Activated T-cell treated with anti-CD3 and anti-CD28 coated beads, Interleukin-2, amount 50 U/mL, for 1 hour (primary cell): ENCODE measurements around the gene GUCY1B1.
"Not testable (repeated sequence)": the region's sequence is repeated elsewhere in the genome, so short reads cannot be mapped to it uniquely, and the experiment has no call there.

Source experiments
- DNase-seq: peaks from one replicate; pipeline ENCODE4 v3.0.0-alpha.2; 2020

The GUCY1B1 gene

DNA sequence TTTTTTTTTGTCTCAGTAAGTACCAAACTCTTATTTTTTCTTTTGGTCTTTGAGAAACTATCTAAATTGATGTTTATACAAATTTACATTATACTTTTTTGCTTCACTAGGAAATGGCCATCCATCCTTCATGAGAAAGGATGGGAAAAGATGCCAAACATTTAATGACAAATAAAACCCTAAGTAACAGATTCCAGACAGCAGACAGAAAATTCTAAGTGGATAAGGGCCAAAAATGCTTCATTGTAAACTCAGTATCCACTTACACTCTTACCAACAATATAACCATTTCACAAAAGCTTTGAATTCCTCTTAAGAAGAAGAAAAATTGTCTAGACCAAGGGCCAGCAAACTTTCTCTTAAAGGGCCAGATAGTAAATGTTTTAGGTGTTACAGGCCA, 3.5 kb downstream of the GUCY1B1 start:
- no peak for DNase-seq

DNA sequence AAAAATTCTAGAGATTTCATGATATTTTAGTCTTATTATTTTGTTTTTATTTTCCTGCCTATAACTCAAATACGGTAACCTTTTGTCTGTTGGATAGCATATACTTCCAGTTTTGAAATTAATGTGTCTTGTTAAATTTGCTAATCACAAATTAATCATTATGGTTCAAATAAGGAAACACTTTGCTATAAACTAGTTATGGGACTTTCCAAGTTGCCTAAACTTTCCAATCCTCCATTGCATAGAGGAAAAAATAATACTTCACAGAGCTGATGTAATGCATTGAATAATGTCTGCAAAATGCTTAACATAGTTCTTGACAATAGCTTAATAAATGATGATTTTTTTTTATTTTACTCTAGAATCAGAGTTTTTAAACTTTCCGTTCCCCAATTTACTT, 4.7 kb downstream of the GUCY1B1 start:
- no peak for DNase-seq

DNA sequence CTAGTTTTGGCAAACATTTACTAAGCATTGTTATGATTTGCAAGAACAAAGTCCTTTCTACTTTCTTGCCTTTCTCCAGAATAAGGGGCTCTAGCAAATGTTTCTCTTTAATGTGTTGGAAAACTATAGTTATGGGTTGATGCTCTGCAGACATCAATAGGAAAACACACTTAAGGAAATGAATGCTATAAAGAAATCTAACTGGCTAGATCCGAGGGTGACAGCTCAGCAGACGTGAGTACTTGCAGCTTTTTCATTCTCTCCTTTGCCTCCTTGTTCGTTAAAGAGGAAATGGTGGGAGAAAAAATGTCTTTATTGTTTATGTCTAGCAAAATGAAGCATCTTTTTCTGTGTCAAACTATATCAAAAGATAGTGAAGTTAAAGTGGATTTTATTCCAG, 6.3 kb downstream of the GUCY1B1 start:
- no peak for DNase-seq

DNA sequence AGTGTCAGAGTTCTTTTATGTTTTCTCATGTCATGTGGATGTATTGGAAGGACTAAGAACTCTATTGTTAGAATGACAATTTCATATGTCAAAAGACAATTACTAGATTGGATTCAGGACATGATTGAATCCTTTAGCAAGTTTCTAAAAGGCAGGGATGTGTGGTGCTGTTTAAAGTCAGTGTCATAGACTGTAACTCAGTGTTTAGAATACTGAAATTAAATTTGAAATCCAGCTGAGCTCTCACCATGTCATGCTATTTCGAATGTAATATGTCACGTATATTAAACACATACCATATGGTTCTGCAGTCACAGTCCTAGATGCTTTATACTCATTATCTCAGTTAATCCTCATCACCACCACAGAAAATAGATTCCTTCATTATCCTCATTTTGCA, 7.8 kb downstream of the GUCY1B1 start:
- DNase-seq = no peak

DNA sequence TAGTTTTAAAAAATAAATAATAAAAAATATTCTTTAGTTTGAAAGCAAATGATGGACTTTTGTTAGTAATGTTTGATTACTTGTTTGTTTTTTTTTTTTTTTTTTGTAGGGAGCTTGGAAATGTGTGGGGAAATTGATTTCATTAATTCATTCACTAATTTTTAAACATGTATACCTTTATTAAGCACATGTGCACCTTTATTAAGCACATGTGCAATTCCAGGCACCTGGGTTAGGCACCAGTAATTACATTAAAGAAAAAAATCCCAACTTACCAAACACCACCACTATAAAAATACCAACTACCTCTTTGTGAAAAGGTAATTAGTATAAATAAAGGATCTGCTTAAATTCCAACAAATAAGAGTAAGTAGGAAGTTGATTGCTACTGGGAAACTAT, 9.5 kb downstream of the GUCY1B1 start:
- DNase-seq = no peak

DNA sequence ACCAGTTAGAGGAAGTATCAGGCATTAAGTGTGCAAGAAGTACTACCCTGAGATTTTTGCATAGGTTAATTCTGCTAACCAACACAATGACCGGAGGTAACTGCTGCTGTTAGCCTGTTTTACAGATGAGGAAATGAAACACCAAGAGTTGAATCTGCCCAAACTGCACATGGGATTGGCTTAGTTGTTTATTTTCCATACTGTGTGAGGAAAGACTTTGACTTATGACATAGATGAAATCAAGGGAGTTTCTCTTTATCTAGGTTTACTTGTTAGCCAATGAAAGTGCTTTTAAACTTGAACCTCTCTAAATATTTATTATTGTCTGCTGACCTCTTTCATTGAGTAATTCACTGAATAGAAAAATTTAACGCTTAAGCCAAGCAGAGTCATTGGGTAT, 10.3 kb downstream of the GUCY1B1 start:
- no peak for DNase-seq

DNA sequence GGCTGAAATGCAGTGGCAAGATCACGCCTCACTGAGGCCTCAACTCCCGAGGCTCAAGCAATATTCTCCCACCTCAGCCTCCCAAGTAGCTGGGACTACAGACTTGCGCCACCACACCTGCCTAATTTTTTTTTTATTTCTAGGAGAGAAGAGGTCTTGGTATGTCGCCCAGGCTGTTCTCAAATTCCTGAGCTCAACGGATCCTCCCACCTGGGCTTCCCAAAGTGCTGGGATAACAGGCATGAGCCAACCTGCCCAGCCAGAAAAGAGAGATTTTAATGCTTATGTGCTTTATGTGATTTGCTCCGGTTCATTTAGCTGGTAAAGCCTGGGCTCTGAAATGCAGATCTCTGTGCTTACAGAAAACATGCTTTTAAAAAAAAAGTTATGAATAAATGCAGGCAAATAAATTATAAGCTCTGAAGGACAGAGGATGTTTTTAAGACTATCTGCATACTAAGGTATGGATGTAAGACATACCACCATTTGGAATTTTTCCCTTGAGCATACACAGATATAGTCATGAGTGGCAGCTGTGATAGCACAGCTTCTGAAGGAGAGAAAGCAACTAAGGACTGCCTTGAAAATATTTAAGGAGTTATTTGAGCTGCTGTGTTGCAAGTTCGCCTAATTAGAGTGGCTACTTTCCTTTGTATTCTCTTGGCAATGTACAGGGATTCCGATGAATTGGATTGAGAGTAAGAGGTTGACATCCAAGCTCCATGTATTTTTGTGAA, 13.8 kb downstream of the GUCY1B1 start:
- DNase-seq = no peak

DNA sequence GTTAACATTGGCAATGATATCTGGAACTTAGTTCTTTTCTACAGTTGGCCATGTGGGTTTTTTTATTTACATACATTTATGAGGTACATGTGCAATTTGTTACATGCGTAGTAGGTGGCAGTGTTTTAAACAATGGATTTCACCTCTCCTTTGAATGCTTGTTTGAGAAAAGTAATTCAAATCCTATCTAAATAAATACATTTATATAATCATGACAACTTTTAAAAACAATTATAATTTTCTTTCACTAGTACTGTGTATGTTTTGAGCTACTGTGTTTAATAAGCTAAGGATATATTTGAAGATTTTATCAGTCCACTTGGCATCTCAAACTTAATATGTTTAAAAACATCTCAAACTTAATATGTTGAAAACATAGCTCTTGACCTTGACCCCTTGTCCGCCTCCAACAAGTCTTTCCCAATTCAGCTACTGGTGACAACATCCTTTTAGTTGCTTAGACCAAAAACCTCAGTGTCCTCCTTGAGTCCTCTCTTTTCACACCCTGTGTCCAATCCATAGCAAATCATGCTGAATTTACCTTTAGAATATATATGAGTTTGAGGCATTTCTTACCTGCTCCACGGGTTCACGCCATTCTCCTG, 14.5 kb downstream of the GUCY1B1 start:
- no peak for DNase-seq

DNA sequence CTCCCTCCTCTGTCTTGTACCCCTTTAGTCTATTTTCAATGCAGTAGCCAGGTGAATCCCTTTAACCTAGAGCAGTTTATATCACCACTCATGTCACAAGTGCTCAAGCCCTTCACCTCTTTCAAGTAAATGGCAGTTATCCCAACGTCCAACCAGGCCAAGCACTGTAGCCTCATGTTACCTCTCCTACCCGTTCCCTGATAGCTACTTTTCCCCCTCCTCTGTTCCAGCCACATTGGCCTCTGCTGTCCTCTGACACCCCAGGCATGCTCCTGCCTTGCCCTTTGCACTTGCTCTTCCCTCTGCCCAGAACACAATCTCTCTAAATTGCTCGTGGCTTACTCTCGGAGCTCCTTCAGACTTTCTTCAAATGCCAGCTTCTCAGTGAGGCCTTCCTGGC, 15.2 kb downstream of the GUCY1B1 start:
- DNase-seq = no peak

DNA sequence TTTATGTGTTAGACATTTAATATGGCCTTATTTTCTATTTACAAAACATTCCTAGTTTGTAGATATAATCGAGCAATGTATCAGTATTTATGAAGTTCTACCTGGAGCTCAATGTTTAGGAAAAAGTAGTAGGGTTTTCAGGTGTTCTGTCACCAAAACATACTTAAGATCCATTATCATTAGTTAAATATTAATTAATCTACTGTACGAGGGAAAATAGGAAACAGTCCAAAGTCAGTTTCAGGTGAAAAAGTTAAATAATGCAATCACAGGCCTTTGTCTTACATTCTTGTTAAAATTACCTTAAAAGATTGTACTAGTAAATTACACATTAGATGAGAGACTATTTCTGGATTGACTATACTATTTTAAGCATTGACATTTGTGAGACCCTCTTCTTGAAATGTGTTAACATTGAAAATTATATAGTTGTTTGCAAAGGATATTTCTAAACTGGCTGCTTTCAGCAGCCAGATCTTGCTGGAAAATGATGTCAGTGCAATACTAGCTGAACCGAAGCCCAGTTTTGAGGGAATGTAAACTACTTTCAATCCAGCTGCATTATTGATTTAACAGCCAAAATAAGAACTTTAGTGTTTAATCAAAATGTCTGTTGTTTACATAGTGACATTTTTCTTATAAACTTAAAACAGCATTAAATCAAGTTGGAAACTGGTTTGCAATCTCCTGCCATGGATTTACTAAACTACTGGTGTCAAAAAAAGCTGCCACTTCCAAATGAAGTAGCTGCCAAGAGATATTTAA, 19.3 kb downstream of the GUCY1B1 start:
- no peak for DNase-seq

DNA sequence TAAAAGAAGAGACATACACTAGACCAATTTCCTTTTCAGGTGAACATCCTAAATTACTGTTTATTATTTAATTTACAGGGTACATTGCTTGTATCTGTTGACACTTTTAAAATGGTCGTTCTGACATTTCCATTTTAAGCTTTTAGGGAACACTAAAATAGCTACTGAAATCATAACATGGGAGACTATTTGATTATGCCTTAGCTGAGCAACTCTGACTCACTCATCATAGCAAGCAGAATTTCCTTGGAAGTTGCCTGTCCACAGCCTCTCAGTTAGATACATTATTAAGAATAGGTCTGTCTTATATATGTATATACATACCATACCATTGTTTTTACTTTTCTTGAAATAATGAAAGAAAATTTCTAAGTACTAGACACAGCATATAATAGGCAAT, 22.0 kb downstream of the GUCY1B1 start:
- no peak for DNase-seq

DNA sequence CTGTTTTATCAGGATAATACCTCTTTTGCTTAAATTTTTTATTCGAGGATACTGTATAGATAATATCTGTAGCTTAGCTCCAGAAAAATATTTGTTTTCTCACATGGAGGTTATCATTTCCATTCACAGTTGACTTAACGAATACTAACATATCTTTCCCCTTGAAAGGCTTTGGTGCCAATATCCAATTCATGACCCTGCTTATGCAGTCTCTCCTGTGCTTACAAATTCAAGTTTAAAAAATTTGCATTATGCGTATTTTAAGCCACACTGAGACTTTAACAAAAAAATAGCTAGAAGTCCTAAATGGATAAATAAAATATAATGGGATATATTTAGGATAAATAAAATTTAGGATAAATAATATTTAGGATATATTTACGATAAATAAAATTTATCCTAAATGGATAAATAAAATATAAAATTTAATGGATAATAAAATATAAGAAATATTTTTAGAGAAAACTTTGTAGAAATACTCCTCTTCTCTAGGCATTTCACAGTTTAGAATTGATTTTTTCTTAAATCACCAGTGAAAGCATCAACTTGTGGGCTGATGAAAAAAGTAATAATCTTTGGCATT, 22.5 kb downstream of the GUCY1B1 start:
- DNase-seq = no peak

DNA sequence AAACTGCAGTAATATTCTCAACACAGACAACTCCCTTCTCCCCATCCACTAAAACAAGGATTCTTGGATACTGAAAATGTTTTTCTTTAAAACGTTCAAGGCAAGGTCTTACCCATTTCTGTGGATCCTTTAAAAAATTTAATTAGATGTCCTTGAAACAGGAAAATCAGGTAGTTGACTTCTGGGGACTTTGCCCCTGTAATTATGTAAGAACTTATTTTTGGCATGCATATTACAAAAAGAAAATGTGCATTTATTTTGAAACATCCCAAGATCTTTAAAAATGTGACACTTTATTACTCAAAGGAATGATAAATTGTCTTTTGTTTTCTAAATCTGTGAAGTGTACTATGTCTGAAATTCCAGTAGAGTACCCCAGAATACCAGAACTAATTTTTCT, 25.8 kb downstream of the GUCY1B1 start:
- DNase-seq = no peak

DNA sequence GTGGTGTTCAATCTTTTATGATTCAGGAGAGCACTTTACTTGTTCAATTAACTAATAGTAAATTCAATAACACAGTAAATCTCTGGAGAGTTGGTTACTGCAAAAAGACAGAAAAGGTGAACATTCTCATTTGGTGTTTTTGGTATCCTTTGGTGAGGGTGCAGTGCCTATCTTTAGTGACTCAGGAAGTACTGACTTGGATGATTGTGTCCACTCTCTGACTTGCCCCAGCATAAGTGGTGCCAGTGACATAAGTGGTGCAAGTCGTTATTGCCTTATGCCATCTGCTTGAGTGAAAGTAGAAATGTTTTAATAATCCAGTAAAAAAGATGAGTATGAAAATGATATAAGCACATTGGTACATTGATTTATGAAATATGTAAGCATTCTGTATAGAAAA, 27.0 kb downstream of the GUCY1B1 start:
- no peak for DNase-seq

DNA sequence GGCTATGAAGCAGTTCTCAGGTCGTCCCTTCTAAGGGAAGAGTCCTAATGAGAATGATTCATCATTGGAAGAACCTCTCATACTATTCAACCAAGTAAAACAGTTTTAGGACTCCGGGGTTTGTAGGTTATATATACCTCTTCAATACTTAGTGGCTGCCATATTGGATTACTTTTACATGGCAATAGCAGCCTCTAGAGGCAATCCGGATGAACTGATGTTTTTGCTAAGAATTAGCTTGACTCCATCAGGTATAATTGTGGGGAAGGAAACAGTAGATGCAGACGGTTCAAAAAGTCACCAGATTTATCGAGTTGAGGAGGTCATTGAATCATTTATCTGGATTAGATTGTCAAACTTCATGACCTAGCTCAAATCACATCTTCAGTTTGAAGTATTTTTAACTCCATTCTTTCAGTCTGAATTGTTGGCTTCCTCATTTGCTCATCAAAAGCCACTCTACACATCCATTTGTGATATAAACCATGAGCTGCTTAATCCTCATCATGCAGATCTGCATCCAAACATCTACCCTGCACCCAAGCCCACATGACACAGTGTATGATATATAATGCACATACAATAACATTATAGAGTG, 28.4 kb downstream of the GUCY1B1 start:
- DNase-seq = no peak

DNA sequence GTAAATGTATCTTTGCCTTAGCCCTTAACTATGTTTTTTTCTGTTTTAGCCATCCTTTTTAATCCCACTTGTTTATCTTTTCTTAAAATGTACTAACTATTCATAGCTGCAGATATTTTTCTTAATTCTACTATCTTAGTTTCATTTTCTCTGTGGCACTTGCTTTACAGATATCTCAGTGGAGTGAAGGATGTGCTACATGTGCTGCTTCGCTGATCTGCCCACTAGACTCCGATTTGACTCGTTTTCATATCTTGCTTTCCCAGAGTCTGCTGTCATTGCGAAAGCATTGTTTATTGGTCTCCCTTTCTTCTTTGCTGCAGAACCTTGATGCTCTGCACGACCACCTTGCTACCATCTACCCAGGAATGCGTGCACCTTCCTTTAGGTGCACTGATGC, 30.6 kb downstream of the GUCY1B1 start:
- no peak for DNase-seq

DNA sequence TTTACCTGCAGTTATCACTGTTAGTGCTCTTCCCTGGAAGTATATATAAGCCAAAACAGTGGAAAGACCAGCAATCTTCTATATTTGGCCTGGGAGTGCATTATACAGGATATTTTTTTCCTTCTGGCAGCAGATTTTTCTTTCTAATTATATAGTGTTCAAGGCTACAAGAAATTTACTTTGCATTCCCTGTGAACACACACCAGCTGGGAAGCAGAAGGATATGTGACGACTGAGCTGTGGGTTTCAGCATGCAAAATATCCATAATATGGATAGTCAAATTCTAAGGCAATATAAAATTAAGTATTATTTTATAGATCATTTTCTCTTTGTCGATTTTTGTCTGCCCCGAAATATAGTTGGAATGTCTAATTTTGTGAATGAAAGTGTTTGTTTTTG, 31.2 kb downstream of the GUCY1B1 start:
- DNase-seq = no peak

DNA sequence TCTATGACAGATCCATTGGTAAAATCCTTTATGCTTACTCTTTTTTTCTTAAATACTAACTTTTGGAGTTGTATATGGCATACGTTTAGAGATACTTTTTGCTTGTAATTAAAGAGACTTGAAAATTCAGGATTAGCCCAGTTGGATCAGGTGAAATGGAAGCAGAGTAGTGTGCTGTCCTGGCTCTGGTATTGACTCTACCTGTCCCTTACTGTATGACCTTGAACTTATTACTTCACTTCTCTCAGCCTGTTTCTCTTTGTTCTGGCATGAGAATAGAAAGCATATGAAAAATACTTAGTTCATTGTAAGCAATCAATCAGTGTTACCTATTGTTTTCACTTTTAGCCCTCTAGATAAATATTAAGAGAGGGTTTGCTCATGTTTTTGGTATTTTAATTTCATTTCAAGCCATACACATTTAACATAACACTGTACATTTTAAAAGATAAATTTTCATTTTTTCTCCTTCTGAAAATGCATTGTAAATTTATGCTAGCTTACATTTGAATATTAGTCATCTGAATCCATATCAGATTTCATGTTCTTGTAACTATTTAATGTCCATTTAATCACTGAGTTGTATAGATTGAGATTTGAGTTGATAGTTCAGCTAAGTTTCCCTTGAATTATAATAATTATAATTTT, 35.9 kb downstream of the GUCY1B1 start:
- DNase-seq = no peak

DNA sequence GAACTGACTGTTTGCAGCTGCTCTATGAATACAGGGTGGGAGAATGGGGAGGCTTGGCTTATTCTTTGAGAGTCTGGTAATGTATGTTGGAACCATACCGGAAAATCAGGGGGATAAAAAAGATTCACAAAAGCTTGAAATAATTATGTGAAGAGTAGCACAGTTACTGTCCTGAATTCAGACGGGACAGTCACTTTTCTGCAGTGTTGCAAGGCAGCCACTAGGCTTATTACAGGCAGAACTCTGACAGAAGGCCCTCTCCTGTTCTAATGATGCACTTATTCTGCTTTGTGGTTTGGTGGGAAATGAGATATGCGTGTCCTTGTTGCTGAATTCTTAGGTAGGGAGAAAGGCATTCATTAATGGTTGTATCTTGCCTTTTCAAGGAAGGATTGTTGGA, 37.2 kb downstream of the GUCY1B1 start:
- no peak for DNase-seq

DNA sequence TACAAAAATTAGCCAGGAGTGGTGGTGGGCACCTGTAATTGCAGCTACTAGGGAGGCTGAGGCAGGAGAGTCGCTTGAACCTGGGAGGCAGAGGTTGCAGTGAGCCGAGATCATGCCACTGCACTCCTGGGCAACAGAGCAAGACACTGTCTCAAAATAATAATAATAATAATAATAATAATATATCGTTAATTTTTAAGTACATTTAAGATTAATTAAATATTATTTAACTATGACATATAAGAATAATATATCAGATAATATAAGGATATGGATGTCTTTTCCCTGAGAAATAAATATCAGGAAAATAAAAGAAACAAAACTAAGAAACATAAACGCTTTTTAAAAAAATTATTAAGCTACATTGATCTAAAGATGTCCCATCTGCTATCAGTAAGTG, 38.8 kb downstream of the GUCY1B1 start:
- DNase-seq = not testable (repeated sequence)

DNA sequence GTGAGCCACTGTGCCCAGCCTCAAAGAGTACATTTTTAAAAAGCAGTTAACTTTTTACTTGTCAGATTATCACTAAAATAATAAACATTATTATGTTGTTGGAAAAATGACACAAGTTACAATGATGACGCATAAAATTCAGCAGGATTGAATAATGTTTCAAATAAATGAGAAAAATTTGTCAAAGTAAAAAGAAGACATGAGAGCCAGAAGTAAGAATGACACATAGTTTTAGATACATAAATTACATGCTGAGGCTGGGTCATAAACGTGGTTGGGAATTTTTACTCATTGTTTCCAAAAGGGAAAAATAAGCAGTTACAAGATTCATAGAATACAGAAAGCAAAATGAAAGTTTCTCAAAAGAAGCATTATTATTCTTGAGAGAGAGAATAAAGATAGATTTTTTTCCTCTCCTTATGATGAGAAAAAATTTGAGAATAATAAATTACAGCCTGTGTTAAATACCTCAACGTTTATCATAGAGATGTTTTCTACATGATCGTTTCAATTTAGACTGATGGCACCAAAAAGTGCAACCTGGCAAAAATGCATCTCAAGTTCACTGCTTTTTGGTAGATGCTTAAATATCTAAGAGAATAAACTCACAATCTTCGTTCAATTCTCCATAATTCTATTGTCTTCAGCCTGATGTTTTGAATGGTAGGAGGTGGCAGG, 40.4 kb downstream of the GUCY1B1 start:
- DNase-seq = no peak

DNA sequence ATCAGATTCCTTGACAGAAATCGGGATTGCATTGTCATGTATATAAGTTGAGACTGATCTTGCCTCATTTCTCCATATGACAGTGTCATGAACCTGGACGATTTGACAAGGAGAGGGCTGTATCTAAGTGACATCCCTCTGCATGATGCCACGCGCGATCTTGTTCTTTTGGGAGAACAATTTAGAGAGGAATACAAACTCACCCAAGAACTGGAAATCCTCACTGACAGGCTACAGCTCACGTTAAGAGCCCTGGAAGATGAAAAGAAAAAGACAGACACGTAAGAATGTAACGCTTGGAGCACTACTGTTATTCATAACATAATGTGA, 40.9 kb downstream of the GUCY1B1 start:
- DNase-seq = no peak
